ENCODE measurements around the gene SELPLG.
"Not testable (repeated sequence)": the region's sequence is repeated elsewhere in the genome, so short reads cannot be mapped to it uniquely, and the experiment has no call there.

SELPLG gene

GRCh38 chr12:108655812-108656175 lies 22.1 kb upstream of the SELPLG start:
- not testable (repeated sequence) for DNase-seq

GRCh38 chr12:108654622-108655021 lies 20.9 kb upstream of the SELPLG start:
- DNase-seq, result not testable (repeated sequence)

- no peak for DNase-seq
Measured at GRCh38 chr12:108653922-108654321, 20.2 kb upstream of the SELPLG start.

- no peak for DNase-seq
Measured at GRCh38 chr12:108653082-108653516, 19.4 kb upstream of the SELPLG start.

GRCh38 chr12:108650083-108650482 lies 16.4 kb upstream of the SELPLG start:
- DNase-seq, result no peak

GRCh38 chr12:108649669-108650068 lies 16.0 kb upstream of the SELPLG start:
- no peak for DNase-seq

- DNase-seq, result no peak
Measured at GRCh38 chr12:108649126-108649525, 15.4 kb upstream of the SELPLG start.

- DNase-seq, result no peak
Measured at GRCh38 chr12:108648371-108648770, 14.7 kb upstream of the SELPLG start.

- DNase-seq, result no peak
Measured at GRCh38 chr12:108647585-108648287, 14.0 kb upstream of the SELPLG start.

- peak in 1 of 5 donors; percentile 16 for DNase-seq
Measured at GRCh38 chr12:108646600-108647579, 13.2 kb upstream of the SELPLG start.

- no peak for DNase-seq
Measured at GRCh38 chr12:108645686-108646599, 12.2 kb upstream of the SELPLG start.

- DNase-seq, result no peak
Measured at GRCh38 chr12:108644811-108645120, 11.1 kb upstream of the SELPLG start.

GRCh38 chr12:108643941-108644810 lies 10.5 kb upstream of the SELPLG start:
- no peak for DNase-seq

GRCh38 chr12:108642899-108643654 lies 9.4 kb upstream of the SELPLG start:
- DNase-seq, result no peak

GRCh38 chr12:108642269-108642870 lies 8.7 kb upstream of the SELPLG start:
- DNase-seq, result no peak

GRCh38 chr12:108641446-108642268 lies 8.0 kb upstream of the SELPLG start:
- DNase-seq, result no peak

GRCh38 chr12:108640802-108641445 lies 7.2 kb upstream of the SELPLG start:
- no peak for DNase-seq

GRCh38 chr12:108638997-108639822 lies 5.5 kb upstream of the SELPLG start:
- no peak for DNase-seq

Measured in T-helper 1 cell (primary cell).